Islet of Langerhans (tissue), 1 donor: Measurements from ENCODE around the gene APBB1IP.
"Not testable (repeated sequence)": the region's sequence is repeated elsewhere in the genome, so short reads cannot be mapped to it uniquely, and the experiment has no call there.

Experiments
- FAIRE-seq: peaks from one replicate; lab custom pipeline; 2011; peaks lifted over from hg19 to GRCh38; lab: Jason Lieb, UNC

APBB1IP gene

DNA sequence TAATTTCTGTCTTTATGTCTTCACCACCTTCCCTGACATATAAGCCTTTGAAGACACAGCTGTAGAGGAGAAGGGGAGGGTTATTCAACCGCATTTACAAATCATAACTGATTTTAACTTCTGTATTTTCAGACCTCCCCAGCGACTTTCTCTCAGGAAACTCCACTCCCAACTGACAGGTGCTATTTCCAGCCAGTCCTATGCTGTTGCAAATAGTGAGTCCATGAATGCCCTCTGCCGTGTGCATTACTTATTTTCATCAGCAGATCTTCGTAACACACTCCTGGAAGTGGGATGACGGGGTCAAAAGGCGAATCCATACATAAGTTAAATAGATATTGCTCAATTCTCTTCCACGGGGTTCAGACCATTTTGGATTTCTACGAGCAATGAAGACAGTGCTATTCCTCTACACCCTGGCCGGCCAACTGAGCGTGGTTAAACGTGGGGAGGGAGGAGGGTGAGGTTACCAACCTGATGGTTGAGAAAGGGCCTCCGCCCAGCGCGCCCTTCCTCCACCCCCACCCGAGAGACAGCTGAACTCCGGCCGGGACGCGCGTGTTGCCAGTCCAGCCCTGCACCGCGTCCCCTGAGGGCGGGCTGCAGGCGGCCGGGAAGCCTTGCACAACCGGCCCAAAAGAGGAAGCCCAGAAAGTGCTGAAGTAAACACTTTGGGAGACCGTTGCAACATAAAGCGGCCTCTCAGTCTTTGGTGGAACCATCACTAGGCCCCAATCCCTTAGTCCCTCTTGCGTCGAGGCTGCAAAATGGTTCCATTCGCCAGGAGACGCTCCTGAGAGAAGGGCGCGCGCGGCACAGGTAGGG, at the start of gene APBB1IP:
Gene APBB1IP (plus strand): TSS at position 705 of the 825 bp plus-strand sequence. CDS start 53,986 bp downstream, outside the sequence.
- no peak for FAIRE-seq

GRCh38 chr10:26389533-26389932, 48.6 kb upstream of the APBB1IP start:
- FAIRE-seq: no peak

DNA sequence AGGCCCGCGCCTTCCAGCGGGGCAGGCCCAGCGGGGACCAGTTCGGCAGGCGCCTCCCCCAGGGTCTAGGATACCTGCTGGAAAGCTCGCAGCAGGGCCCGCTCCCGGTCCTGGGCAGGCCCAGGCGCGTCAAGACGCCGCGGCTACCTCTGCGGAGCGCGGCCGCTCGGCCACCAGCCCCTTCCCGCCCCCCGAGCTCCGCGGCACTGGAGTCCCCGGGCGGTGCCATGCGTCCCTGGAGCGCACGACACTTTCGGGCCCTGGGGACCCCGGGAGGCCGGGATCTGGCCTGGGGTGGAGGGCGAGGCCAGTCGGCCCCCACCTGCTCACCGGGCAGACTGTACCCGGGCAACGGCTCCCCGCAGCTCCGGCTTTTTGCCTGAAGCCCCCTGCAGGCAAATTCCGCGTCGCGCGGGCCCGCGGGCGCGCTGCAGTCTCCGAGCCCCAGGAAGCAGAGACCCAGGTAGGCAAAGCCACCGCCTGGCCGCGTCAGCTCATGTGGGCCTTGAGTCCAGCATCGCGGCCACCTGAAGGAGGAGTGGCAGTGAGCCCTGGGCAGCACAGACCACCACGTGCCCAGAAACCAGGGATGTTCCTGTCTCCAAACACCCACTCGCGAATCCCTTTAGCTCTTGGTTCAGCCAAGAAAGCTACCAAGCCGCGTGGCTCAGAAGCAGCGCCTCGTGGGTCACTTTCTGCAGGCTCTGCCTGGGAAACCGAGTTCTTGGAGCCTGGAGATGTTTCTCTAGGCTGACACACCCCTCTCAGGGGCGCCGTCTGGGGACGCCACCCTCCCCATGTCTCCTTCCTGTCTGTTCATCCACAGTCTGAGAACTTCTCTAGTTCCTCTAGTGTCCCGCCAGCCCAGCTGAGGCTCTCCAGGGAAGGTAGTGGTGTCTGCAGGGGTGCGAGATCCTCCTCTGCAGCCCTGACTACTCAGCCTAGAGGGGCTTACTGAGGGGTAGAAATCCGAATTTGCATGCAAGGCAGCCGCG, 46.1 kb upstream of the APBB1IP start:
- FAIRE-seq: no peak

DNA sequence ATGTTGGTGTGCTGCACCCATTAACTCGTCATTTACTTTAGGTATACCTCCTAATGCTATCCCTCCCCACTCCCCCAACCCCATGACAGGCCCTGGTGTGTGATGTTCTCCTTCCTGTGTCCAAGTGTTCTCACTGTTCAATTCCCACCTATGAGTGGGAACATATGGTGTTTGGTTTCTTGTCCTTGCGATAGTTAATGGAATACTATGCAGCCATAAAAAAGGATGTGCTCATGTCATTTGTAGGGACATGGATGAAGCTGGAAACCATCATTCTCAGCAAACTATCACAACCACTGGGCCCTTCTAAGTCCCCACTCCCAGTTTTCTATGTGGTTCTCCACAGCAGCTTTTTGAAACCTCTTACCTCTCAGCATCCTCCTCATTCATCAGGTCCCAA, 39.8 kb upstream of the APBB1IP start:
- not testable (repeated sequence) for FAIRE-seq

GRCh38 chr10:26407406-26407969, 30.7 kb upstream of the APBB1IP start:
- FAIRE-seq: no peak

GRCh38 chr10:26408858-26409494, 29.2 kb upstream of the APBB1IP start:
- no peak for FAIRE-seq

- FAIRE-seq: no peak
Observed at GRCh38 chr10:26410356-26410755, 27.8 kb upstream of the APBB1IP start.

GRCh38 chr10:26412932-26413331, 25.2 kb upstream of the APBB1IP start:
- no peak for FAIRE-seq

- FAIRE-seq: no peak
Observed at GRCh38 chr10:26413375-26413774, 24.8 kb upstream of the APBB1IP start.

GRCh38 chr10:26417136-26417535, 21.0 kb upstream of the APBB1IP start:
- no peak for FAIRE-seq

- no peak for FAIRE-seq
Observed at GRCh38 chr10:26422977-26423376, 15.2 kb upstream of the APBB1IP start.

DNA sequence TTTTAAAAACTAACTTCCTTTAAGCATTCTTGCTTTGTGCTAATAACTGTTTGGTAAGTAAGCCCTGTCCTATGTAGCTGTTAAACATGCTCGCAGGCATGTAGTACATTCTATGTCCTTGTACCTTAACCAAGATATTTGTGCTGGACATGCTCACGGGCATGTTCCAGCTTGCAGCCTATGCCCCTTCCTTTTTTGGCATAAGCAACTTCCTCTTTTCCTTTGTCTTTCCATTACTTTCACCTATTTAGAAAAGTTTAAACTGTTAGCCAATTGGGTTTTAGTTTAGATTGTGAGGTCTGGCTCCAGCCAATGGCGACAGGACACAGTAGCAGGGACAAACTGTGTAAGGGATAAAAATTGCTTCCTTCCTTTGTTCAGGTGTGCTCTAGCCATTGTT, 14.4 kb upstream of the APBB1IP start:
- no peak for FAIRE-seq

GRCh38 chr10:26430641-26431163, 7.4 kb upstream of the APBB1IP start:
- FAIRE-seq: no peak

DNA sequence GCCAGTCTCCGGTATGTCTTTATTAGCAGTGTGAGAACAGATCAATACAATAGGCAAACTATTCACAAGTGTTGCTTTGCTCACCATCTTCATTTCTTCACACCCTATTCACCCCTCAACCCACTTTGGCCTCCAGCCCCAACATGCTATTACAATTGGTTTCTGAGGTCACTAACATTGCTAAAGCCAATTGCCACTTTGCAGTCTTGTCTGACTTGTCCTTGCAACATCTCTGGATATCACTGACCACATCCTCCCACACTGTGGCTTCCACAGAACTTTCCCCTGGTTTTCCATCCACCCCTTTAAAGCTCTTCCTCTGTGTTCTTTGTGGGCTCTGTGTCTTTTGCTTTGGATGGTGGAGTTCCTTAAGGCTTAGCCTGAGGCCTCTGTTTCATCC, 5.2 kb upstream of the APBB1IP start:
- no peak for FAIRE-seq

GRCh38 chr10:26435852-26436251, 2.3 kb upstream of the APBB1IP start:
- FAIRE-seq: no peak

DNA sequence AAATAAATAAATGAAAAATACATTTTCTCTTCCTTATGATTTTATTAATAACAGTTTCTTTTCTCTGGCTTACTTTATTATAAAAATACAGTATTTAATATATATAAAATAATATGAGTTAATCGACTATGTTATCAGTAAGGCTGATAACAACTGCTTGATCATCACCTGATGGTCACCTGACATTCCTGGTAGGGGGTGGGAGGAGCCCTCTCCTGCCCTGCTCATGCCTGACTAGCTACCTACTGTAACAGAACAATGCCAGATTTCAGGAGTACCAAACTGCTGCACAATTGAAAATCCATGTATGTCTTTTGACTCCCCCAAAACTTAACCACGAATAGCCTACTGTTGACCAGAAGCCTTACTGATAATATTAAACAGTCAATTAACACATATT, 1.3 kb upstream of the APBB1IP start:
- no peak for FAIRE-seq

DNA sequence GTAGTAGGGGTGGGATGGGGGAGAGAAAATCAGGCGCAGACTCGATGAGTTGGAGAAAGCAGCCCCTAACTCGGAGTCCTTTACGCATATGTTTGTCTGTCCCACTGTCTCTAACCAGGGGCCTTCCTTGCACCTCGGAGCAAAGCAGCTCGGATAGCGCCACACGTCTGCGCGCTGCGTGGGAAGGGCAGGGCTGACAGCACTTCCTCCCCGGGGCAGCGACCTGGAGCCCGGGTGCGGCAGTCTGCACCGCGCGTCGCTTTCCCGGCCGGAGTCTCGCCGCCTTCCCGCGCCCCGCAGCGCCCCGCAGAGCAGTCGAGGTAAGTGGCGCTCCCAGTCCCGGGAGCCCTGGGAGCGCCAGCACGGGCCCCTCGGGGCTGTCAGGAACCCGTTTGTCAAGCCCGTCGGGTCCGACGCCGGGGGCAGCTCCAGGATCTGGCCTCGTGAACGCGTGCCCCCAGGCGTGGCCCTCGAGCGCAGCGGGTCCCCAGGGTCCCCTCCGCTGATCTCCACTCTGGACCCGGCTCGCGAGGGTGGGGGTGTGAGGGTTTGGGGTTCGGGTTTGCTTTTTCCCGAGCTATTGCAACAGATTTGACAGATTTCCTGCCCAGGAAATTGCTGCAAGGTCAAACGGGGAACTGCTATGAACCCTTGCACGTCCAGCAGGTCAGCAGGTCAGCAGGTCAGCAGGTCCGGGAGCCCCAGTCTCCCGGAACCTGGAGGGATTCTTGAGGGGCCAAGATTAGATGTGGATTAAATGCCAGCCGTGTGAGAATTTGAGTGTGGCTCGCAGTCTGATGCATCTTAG, 597 bp downstream of the APBB1IP start:
- no peak for FAIRE-seq

DNA sequence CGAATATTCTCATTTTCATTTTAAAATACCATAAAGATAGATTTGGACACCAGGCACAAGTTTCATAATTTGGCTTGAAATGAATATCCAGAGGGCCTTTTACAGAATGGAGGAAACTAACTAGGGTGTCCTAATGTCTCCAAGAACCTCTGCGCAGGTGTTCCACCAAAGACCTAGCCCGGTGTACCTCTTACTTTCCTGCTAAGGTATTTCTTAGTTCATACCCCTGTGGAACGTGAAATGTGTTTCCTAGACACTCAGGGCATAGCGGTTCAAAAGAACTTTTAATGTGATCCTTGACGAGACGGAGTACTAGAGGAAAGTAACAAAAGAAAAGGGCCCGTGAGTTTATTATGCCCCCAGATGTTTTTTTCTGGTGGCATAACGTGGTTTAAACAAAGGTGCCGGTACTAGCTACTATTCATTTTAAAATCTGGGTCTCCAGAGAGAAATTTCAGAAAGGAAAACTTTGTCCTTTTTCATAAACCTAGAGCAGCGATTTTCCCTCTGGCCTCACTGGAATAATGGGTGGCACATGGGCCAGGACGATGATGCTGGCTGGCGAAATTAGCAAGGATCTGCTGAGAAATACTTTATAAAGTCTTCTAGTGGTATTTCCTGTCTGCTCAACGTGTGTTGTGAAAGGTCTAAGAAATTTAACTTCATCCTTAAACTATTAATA, 1.4 kb downstream of the APBB1IP start:
- no peak for FAIRE-seq

GRCh38 chr10:26440088-26440470, 1.9 kb downstream of the APBB1IP start:
- no peak for FAIRE-seq

DNA sequence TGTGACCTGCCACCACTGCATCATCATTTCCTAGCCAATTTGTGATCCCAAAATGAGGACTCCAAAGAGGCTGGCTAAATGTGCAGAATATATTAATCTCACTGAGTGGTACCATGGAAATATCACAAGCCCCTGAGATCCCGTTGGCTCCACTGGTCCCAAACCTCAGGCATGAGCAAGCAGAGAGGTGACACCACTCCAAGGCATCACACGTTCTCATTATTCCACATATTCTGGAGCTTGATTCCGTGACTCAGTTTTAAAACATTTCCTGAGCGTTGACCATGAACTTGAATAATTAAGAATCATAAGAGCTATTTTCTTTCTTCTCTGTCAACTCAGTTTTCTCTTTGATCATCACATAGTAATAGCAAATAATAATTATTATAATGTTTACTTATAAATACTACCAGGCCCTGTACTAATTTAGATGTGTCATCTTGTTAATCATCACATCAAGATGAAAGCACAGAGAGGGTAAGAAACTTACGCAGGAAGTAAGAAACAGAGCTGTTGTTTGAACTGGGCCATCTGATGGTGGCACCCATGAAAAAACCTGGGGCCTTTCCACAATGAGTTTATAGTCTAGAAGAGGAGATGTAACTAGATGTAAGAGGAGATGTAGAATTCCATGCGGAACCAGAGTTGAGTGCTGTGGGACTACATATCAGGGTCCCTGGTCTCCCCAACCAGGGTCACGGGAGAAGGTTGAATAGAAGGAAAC, 3.5 kb downstream of the APBB1IP start:
- FAIRE-seq: no peak
